HG02763 (cell line): ENCODE measurements around the gene ZNF155.

Source experiments
- ATAC-seq: cut with Tn5 transposase; IDR thresholded peaks from one replicate; pipeline ENCODE4 v1.9.1; 2021; ENCODE audit warnings: mild to moderate bottlenecking, moderate library complexity; ENCODE audit not compliant: unreplicated experiment

ZNF155 gene

GRCh38 chr19:44003461-44004009, 19.5 kb downstream of the ZNF155 start:
- ATAC-seq = no peak

GRCh38 chr19:44005973-44006372, 22.0 kb downstream of the ZNF155 start:
- no peak for ATAC-seq

GRCh38 chr19:44007473-44007872, 23.5 kb downstream of the ZNF155 start:
- ATAC-seq = no peak

- ATAC-seq = no peak
Measured at GRCh38 chr19:44010468-44010867, 26.5 kb downstream of the ZNF155 start.

GRCh38 chr19:44019498-44019897, 35.5 kb downstream of the ZNF155 start:
- ATAC-seq = no peak

- ATAC-seq = no peak
Measured at GRCh38 chr19:44021221-44021620, 37.2 kb downstream of the ZNF155 start.

- no peak for ATAC-seq
Measured at GRCh38 chr19:44024900-44025216, 40.9 kb downstream of the ZNF155 start.

GRCh38 chr19:44025217-44025936, 41.4 kb downstream of the ZNF155 start, which contains the start of gene ZNF222:
Gene ZNF222 (plus strand): TSS chr19:44025379. CDS start chr19:44025437, 58 bp downstream.
- ATAC-seq = peak; percentile 82

GRCh38 chr19:44026622-44027021, 42.6 kb downstream of the ZNF155 start:
- no peak for ATAC-seq

- no peak for ATAC-seq
Measured at GRCh38 chr19:44032001-44032610, 48.1 kb downstream of the ZNF155 start.

GRCh38 chr19:44042147-44042546, 58.2 kb downstream of the ZNF155 start:
- ATAC-seq = no peak
